Keratinocyte (primary cell): ENCODE results near the gene GPC3.

Experiments used
- EZH2 ChIP-seq: IDR thresholded peaks from one replicate; pipeline ENCODE4 v1.6.1; 2012; ENCODE audit warnings: inconsistent platforms, mild to moderate bottlenecking, low read length, moderate library complexity
- TF ChIP-seq, protein P1 (sequence below), 3 experiments: IDR thresholded peaks in 1 of 3; conservative IDR thresholded peaks in 1 of 3; optimal IDR thresholded peaks in 1 of 3; 2 replicates in 2 of 3; 3 replicates in 1 of 3; pipeline versions ENCODE3 to v1.5.1; 2011; ENCODE audit warnings: low read length in 3 of 3, mild to moderate bottlenecking in 3 of 3, moderate library complexity in 2 of 3, control low read depth in 1 of 3, inconsistent platforms in 1 of 3; ENCODE audit not compliant: insufficient read depth in 2 of 3; ENCODE audit errors: extremely low read depth in 1 of 3

DNA sequence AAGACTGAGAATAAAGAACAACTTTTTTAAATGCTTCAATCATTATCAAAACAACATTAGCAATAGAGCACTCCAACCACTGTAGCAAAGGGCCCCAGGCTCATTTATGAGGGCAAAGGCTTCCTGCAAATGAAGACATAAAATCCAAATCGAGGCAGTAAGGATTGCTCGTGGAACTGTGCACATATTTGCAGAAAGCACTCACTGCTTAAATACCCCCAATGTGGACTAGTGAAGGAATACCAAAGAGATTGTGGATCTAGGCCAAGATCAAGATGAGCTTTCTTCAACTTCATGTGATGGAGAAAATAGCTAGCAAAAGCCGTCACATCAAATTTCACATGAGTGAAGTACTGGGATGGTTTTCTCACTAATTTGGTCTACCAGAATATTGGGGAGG lies 35.2 kb downstream of the GPC3 start:
- TF ChIP-seq, protein P1, sequence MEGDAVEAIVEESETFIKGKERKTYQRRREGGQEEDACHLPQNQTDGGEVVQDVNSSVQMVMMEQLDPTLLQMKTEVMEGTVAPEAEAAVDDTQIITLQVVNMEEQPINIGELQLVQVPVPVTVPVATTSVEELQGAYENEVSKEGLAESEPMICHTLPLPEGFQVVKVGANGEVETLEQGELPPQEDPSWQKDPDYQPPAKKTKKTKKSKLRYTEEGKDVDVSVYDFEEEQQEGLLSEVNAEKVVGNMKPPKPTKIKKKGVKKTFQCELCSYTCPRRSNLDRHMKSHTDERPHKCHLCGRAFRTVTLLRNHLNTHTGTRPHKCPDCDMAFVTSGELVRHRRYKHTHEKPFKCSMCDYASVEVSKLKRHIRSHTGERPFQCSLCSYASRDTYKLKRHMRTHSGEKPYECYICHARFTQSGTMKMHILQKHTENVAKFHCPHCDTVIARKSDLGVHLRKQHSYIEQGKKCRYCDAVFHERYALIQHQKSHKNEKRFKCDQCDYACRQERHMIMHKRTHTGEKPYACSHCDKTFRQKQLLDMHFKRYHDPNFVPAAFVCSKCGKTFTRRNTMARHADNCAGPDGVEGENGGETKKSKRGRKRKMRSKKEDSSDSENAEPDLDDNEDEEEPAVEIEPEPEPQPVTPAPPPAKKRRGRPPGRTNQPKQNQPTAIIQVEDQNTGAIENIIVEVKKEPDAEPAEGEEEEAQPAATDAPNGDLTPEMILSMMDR (optimal IDR thresholded peaks at IDR 0.05 in 1 of 3, IDR thresholded peaks at IDR 0.05 in 1 of 3, conservative IDR thresholded peaks at IDR 0.05 in 1 of 3; ENCODE audit: extremely low read depth in 1 of 3, insufficient read depth in 2 of 3, low read length in 3 of 3) = no peak
- no peak for TF ChIP-seq EZH2
